ENCODE measurements around the gene IGFBP6. TPM values are rescaled to one million over a fixed set of nuclear protein-coding genes. Genes with fewer than 3 reads are reported as not detected.
"Not testable (repeated sequence)": the region's sequence is repeated elsewhere in the genome, so short reads cannot be mapped to it uniquely, and the experiment has no call there.

IGFBP6 gene
- total RNA-seq, 1 donor from 2014 or later: 102 TPM

GRCh38 chr12:53093777-53094393 is 3.6 kb upstream of the IGFBP6 start:
- DNase-seq (ENCODE audit: low read depth): no peak
- TF ChIP-seq CTCF (conservative IDR thresholded peaks at IDR 0.05; ENCODE audit: low read depth, low read length): no peak
- H3K4me3 ChIP-seq (ENCODE audit: low read depth, low read length): no peak overlapping the region

GRCh38 chr12:53094394-53094787 is 3.1 kb upstream of the IGFBP6 start:
- DNase-seq (ENCODE audit: low read depth): no peak
- TF ChIP-seq CTCF (conservative IDR thresholded peaks at IDR 0.05; ENCODE audit: low read depth, low read length): no peak

GRCh38 chr12:53094796-53095595 is 2.5 kb upstream of the IGFBP6 start:
- not testable (repeated sequence) for H3K4me3 ChIP-seq (ENCODE audit: low read depth, low read length); DNase-seq (ENCODE audit: low read depth)

More at GRCh38 chr12:53094394-53094787, 3.1 kb upstream of the IGFBP6 start:
- H3K4me3 ChIP-seq (ENCODE audit: low read depth, low read length): no peak overlapping the region

GRCh38 chr12:53095596-53095895 is 1.9 kb upstream of the IGFBP6 start:
- not testable (repeated sequence) for DNase-seq (ENCODE audit: low read depth); H3K4me3 ChIP-seq (ENCODE audit: low read depth, low read length)

- TF ChIP-seq CTCF (conservative IDR thresholded peaks at IDR 0.05; ENCODE audit: low read depth, low read length): no peak
- no peak for DNase-seq (ENCODE audit: low read depth)
- no peak overlapping the region for H3K4me3 ChIP-seq (ENCODE audit: low read depth, low read length)
Measured at GRCh38 chr12:53096089-53096741, 1.3 kb upstream of the IGFBP6 start.

- no peak for TF ChIP-seq CTCF (conservative IDR thresholded peaks at IDR 0.05; ENCODE audit: low read depth, low read length)
- no peak for DNase-seq (ENCODE audit: low read depth)
Measured at GRCh38 chr12:53096759-53097158, 708 bp upstream of the IGFBP6 start.

GRCh38 chr12:53097207-53097563 is 282 bp upstream of the IGFBP6 start:
- no peak for DNase-seq (ENCODE audit: low read depth)
- H3K4me3 ChIP-seq (ENCODE audit: low read depth, low read length): peak overlapping the region; percentile 72
- no peak for TF ChIP-seq CTCF (conservative IDR thresholded peaks at IDR 0.05; ENCODE audit: low read depth, low read length)

More at GRCh38 chr12:53096759-53097158, 708 bp upstream of the IGFBP6 start:
- peak overlapping the region; percentile 72 for H3K4me3 ChIP-seq (ENCODE audit: low read depth, low read length)

Measured in epithelial cell of proximal tubule (primary cell).